DND-41 (cell line): ENCODE measurements around the gene SS18L1.

Source experiments
- CTCF ChIP-seq: IDR thresholded peaks from 2 replicates; pipeline ENCODE4 v1.5.1; 2012; ENCODE audit warnings: borderline replicate concordance, low read length, moderate library complexity, mild to moderate bottlenecking; ENCODE audit not compliant: poor library complexity, severe bottlenecking; ENCODE audit errors: extremely low read depth
- EZH2 ChIP-seq: IDR thresholded peaks from 3 replicates; pipeline ENCODE4 v1.6.1; 2012; ENCODE audit warnings: borderline replicate concordance, low read depth, mild to moderate bottlenecking, moderate library complexity, low read length, inconsistent platforms; ENCODE audit not compliant: severe bottlenecking

- no peak for TF ChIP-seq CTCF
- no peak for TF ChIP-seq EZH2
Measured at GRCh38 chr20:62116558-62117361, 26.8 kb upstream of the SS18L1 start.
